ENCODE measurements around the gene LRIF1.

- TF ChIP-seq CTCF (IDR thresholded peaks at IDR 0.05; ENCODE audit: borderline replicate concordance, extremely low read depth, low read length, poor library complexity, severe bottlenecking), result no peak
- no peak for TF ChIP-seq EZH2 (IDR thresholded peaks at IDR 0.05; ENCODE audit: borderline replicate concordance, low read depth, low read length, severe bottlenecking)
Observed at GRCh38 chr1:110979154-110979553, 15.4 kb upstream of the LRIF1 start.

Measured in DND-41 (cell line).